ENCODE measurements around the gene GLIS1.

The GLIS1 gene

GRCh38 chr1:53470584-53470983, 268.4 kb downstream of the GLIS1 start:
- DNase-seq, result no peak

GRCh38 chr1:53470155-53470554, 268.8 kb downstream of the GLIS1 start:
- DNase-seq, result no peak

- no peak for DNase-seq
These were observed 269.6 kb downstream of the GLIS1 start for GRCh38 chr1:53469373-53469772.

- DNase-seq, result no peak
These were observed 270.6 kb downstream of the GLIS1 start for GRCh38 chr1:53468374-53468773.

- no peak for DNase-seq
These were observed 271.6 kb downstream of the GLIS1 start for GRCh38 chr1:53467391-53467790.

GRCh38 chr1:53465023-53465957, 273.7 kb downstream of the GLIS1 start:
- DNase-seq, result no peak

GRCh38 chr1:53463961-53464899, 274.7 kb downstream of the GLIS1 start:
- DNase-seq, result no peak

- no peak for DNase-seq
These were observed 276.0 kb downstream of the GLIS1 start for GRCh38 chr1:53462769-53463501.

- no peak for DNase-seq
These were observed 276.8 kb downstream of the GLIS1 start for GRCh38 chr1:53462193-53462592.

GRCh38 chr1:53461323-53462044, 277.5 kb downstream of the GLIS1 start:
- DNase-seq, result no peak

- no peak for DNase-seq
These were observed 278.2 kb downstream of the GLIS1 start for GRCh38 chr1:53460666-53461322.

- no peak for DNase-seq
These were observed 278.7 kb downstream of the GLIS1 start for GRCh38 chr1:53460211-53460634.

- no peak for DNase-seq
These were observed 279.4 kb downstream of the GLIS1 start, which contains the start of gene DMRTB1 for GRCh38 chr1:53459321-53460175. TSS of gene DMRTB1 (plus strand) at chr1:53459399. CDS start at chr1:53459454, 55 bp downstream.

GRCh38 chr1:53458634-53459033, 280.3 kb downstream of the GLIS1 start:
- DNase-seq, result no peak
